Astrocyte (in vitro differentiated cells and primary cell): ENCODE results near the gene RAN.

Experiments
- EZH2 ChIP-seq: IDR thresholded peaks from 2 replicates; pipeline ENCODE4 v1.6.1; 2012; ENCODE audit warnings: mild to moderate bottlenecking, low read length, inconsistent platforms; ENCODE audit not compliant: insufficient read depth
- TF ChIP-seq, protein P1 (sequence below): IDR thresholded peaks from 2 replicates; pipeline ENCODE4 v1.5.1; 2011; ENCODE audit warnings: low read depth, mild to moderate bottlenecking, inconsistent platforms, low read length, moderate library complexity; ENCODE audit not compliant: insufficient read depth

DNA sequence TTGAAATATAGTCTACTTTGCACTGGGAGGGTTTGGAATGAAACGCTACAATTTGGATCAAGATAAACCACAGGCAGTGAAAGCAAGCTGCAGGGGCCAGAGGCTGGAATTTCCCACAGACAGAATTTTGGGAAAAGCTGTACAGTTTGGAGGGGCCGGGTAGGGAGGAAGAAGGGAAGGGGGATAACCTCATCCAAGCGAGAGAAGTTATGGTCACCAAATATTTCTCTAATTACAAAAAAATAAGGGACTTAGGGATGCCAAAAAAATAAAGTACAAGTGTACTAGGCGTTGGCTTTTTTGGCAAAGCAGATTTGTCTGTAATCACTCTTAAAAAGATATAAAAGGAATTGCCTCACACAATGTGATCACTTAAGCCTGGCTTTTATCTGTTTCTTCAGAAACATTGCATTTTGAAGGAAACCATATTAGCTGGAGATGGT is 50.7 kb downstream of the RAN start:
- TF ChIP-seq, protein P1, sequence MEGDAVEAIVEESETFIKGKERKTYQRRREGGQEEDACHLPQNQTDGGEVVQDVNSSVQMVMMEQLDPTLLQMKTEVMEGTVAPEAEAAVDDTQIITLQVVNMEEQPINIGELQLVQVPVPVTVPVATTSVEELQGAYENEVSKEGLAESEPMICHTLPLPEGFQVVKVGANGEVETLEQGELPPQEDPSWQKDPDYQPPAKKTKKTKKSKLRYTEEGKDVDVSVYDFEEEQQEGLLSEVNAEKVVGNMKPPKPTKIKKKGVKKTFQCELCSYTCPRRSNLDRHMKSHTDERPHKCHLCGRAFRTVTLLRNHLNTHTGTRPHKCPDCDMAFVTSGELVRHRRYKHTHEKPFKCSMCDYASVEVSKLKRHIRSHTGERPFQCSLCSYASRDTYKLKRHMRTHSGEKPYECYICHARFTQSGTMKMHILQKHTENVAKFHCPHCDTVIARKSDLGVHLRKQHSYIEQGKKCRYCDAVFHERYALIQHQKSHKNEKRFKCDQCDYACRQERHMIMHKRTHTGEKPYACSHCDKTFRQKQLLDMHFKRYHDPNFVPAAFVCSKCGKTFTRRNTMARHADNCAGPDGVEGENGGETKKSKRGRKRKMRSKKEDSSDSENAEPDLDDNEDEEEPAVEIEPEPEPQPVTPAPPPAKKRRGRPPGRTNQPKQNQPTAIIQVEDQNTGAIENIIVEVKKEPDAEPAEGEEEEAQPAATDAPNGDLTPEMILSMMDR = no peak
- TF ChIP-seq EZH2 = no peak
